CD14-positive monocyte (primary cell): ENCODE measurements around the gene ITPR2. TPM values are rescaled to one million over a fixed set of nuclear protein-coding genes. Genes with fewer than 3 reads are reported as not detected.

ENCODE experiments used
- DNase-seq, 3 donors: peaks; one replicate each; pipeline ENCODE4 v3.0.0-alpha.2; 2011 to 2022
- H2AFZ ChIP-seq: 2 replicates; pipeline ENCODE4 v1.6.0; 2012; ENCODE audit warnings: mild to moderate bottlenecking, low read depth, low read length, inconsistent platforms; ENCODE audit not compliant: insufficient read depth, poor library complexity, severe bottlenecking
- H3K27ac ChIP-seq, 2 donors: 1 replicate in 1 of 2; 2 replicates in 1 of 2; pipeline ENCODE4 v1.5.1; 2012 to 2013; ENCODE audit warnings: low read length in 2 of 2, control low read depth in 1 of 2, inconsistent platforms in 1 of 2, low read depth in 1 of 2, mild to moderate bottlenecking in 1 of 2
- H3K27me3 ChIP-seq, 2 donors: one replicate each; pipeline versions ENCODE4 v1.6.0 to v1.6.1; 2011 to 2013; ENCODE audit warnings: low read length in 2 of 2; ENCODE audit not compliant: control insufficient read depth in 2 of 2, insufficient read depth in 2 of 2
- H3K36me3 ChIP-seq, 2 donors: replicated peaks in 1 of 2; 1 replicate in 1 of 2; 2 replicates in 1 of 2; pipeline versions ENCODE4 v1.5.1 to v1.6.1; 2012 to 2013; ENCODE audit warnings: low read length in 2 of 2, control low read depth in 1 of 2, inconsistent platforms in 1 of 2, mild to moderate bottlenecking in 1 of 2; ENCODE audit not compliant: insufficient read depth in 2 of 2, control insufficient read depth in 1 of 2
- H3K4me1 ChIP-seq, 2 donors: 1 replicate in 1 of 2; 2 replicates in 1 of 2; pipeline versions ENCODE4 v1.5.1 to v1.6.1; 2012 to 2013; ENCODE audit warnings: low read length in 2 of 2, control low read depth in 1 of 2, inconsistent platforms in 1 of 2, mild to moderate bottlenecking in 1 of 2, moderate library complexity in 1 of 2; ENCODE audit not compliant: insufficient read depth in 2 of 2, control insufficient read depth in 1 of 2
- H3K4me2 ChIP-seq: replicated peaks from 2 replicates; pipeline ENCODE3; 2012; ENCODE audit warnings: low read length, moderate library complexity, mild to moderate bottlenecking; ENCODE audit not compliant: poor library complexity, severe bottlenecking; ENCODE audit errors: extremely low read depth
- H3K4me3 ChIP-seq, 3 experiments: fragments of 200-600 bp in 1 of 3; sonication (generic) in 1 of 3; replicated peaks in 1 of 3; 1 replicate in 2 of 3; 2 replicates in 1 of 3; pipeline ENCODE4 v1.5.1; 2011 to 2013; ENCODE audit warnings: low read length in 3 of 3, mild to moderate bottlenecking in 3 of 3, control low read depth in 2 of 3, low read depth in 2 of 3, inconsistent platforms in 1 of 3, moderate library complexity in 1 of 3
- H3K79me2 ChIP-seq: 2 replicates; pipeline ENCODE4 v1.6.0; 2012; ENCODE audit warnings: mild to moderate bottlenecking, control low read depth, inconsistent platforms, low read length, moderate library complexity; ENCODE audit not compliant: insufficient read depth
- H3K9ac ChIP-seq: 2 replicates; pipeline ENCODE4 v1.6.0; 2017; ENCODE audit warnings: low read length, mild to moderate bottlenecking; ENCODE audit not compliant: insufficient read depth, poor library complexity, severe bottlenecking
- H3K9me3 ChIP-seq, 2 donors: replicated peaks in 1 of 2; 1 replicate in 1 of 2; 2 replicates in 1 of 2; pipeline versions ENCODE4 v1.5.1 to v1.6.1; 2012 to 2013; ENCODE audit warnings: low read length in 2 of 2, control low read depth in 1 of 2; ENCODE audit not compliant: control insufficient read depth in 1 of 2, insufficient read depth in 1 of 2
- H4K20me1 ChIP-seq: 2 replicates; pipeline ENCODE4 v1.6.0; 2012; ENCODE audit warnings: mild to moderate bottlenecking, low read length, control low read depth, moderate library complexity; ENCODE audit not compliant: insufficient read depth
- H3K27ac Mint-ChIP-seq, 7 donors: one replicate each; pipeline ENCODE4 v1.8.0; 2020; ENCODE audit warnings: mild to moderate bottlenecking in 7 of 7, mixed read lengths in 7 of 7, moderate library complexity in 6 of 7, inconsistent platforms in 2 of 7
- H3K27me3 Mint-ChIP-seq, 3 donors: one replicate each; pipeline ENCODE4 v1.8.0; 2021 to 2022; ENCODE audit warnings: low read depth in 3 of 3, mild to moderate bottlenecking in 3 of 3, mixed read lengths in 3 of 3, moderate library complexity in 3 of 3, inconsistent platforms in 1 of 3
- H3K36me3 Mint-ChIP-seq, 2 donors: one replicate each; pipeline ENCODE4 v1.8.0; 2020; ENCODE audit warnings: mixed read lengths in 2 of 2, inconsistent platforms in 1 of 2, mild to moderate bottlenecking in 1 of 2
- H3K4me1 Mint-ChIP-seq: one replicate; pipeline ENCODE4 v1.8.0; 2020; ENCODE audit warnings: mild to moderate bottlenecking, mixed read lengths
- H3K4me3 Mint-ChIP-seq, 2 donors: one replicate each; pipeline ENCODE4 v1.8.0; 2020; ENCODE audit warnings: mild to moderate bottlenecking in 2 of 2, mixed read lengths in 2 of 2, moderate library complexity in 1 of 2
- H3K9me3 Mint-ChIP-seq, 7 donors: one replicate each; pipeline ENCODE4 v1.8.0; 2020 to 2022; ENCODE audit warnings: mixed read lengths in 7 of 7, mild to moderate bottlenecking in 6 of 7, moderate library complexity in 6 of 7, inconsistent platforms in 2 of 7
- WGBS: methylation state at CpG from one replicate; pipeline ENCODE4 v1.1.5; 2013; ENCODE audit warnings: missing lambda C conversion rate; ENCODE audit not compliant: insufficient coverage; 5-methylcytosine and 5-hydroxymethylcytosine counted together
- intact Hi-C, 2 donors: fragments of 100-400 bp; cut with micrococcal nuclease; formaldehyde crosslinking; loops; one replicate each; pipeline versions ENCODE4 v1.15.0 to v1.15.1; 2023
- polyA plus RNA-seq, 3 donors: library from polyadenylated mRNA; depleted of rRNA in 1 of 3; unstranded in 2 of 3; stranded (reverse) in 1 of 3; fragments of 300-500 nt in 2 of 3; fragments of >200 nt in 1 of 3; fragmentation: Illumina TruSeq in 2 of 3; gene quantifications; 1 replicate in 2 of 3; 2 replicates in 1 of 3; pipeline ENCODE4 v1.2.3, GENCODE V29; 2012 to 2021
- TF ChIP-seq, protein P1 (sequence below): fragments of 200-600 bp; IDR thresholded peaks from one replicate; pipeline ENCODE4 v1.8.0; 2022; ENCODE audit warnings: antibody characterized with exemption, mild to moderate bottlenecking

Gene ITPR2
- polyA plus RNA-seq, 3 donors = 2.7 to 6.4 (median 5.7) TPM

DNA sequence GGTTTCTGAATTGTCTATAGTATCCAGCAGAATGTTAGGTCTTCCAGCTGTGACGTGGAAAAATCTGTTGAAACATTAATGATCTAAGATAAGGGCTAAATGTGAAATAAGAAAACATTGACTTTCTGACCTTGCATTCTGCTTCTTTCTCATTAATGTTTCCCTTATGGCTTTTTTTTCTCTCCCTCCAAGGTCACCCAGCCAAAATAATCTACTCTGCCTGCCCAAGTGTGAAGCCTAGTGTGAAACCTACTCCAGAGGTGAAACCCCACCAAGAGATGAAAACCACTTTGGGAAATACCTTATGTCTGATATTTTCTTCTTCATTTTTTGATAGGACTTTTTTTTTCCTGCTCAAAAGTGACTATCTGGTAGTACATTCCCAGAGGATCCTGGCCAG is 529.6 kb downstream of the ITPR2 start:
- Mint-ChIP-seq H3K4me3 (no peak overlapping the region), H3K36me3 (no peaks in the 10 kb centered on the region), H3K27me3 (peaks cover 0 to 4% (median 2%) of the 10 kb centered on the region in 3 donors), H3K27ac (no peak overlapping the region), H3K4me1 (peaks cover 15% of the 10 kb centered on the region), H3K9me3 (peaks cover 0 to 4% (median 0%) of the 10 kb centered on the region in 7 donors)
- WGBS = no CpG with 5 or more reads among the region's 1 CpG
- no peak overlapping the region for H3K4me2 ChIP-seq
- H3K27ac ChIP-seq = no peak overlapping the region
- intact Hi-C loops = no loop called here
- H3K27me3 ChIP-seq = no peaks in the 10 kb centered on the region
- H3K4me1 ChIP-seq = peaks cover 13% of the 10 kb centered on the region in 2 donors
- no peaks in the 10 kb centered on the region for H3K79me2 ChIP-seq
- TF ChIP-seq, protein P1, sequence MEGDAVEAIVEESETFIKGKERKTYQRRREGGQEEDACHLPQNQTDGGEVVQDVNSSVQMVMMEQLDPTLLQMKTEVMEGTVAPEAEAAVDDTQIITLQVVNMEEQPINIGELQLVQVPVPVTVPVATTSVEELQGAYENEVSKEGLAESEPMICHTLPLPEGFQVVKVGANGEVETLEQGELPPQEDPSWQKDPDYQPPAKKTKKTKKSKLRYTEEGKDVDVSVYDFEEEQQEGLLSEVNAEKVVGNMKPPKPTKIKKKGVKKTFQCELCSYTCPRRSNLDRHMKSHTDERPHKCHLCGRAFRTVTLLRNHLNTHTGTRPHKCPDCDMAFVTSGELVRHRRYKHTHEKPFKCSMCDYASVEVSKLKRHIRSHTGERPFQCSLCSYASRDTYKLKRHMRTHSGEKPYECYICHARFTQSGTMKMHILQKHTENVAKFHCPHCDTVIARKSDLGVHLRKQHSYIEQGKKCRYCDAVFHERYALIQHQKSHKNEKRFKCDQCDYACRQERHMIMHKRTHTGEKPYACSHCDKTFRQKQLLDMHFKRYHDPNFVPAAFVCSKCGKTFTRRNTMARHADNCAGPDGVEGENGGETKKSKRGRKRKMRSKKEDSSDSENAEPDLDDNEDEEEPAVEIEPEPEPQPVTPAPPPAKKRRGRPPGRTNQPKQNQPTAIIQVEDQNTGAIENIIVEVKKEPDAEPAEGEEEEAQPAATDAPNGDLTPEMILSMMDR = no peak
- no peak overlapping the region for H3K4me3 ChIP-seq
- DNase-seq = no peak
- no peaks in the 10 kb centered on the region for H3K36me3 ChIP-seq
- H4K20me1 ChIP-seq = no peaks in the 10 kb centered on the region
- no peak overlapping the region for H3K9ac ChIP-seq
- H2AFZ ChIP-seq = no peak overlapping the region
- no peaks in the 10 kb centered on the region for H3K9me3 ChIP-seq

DNA sequence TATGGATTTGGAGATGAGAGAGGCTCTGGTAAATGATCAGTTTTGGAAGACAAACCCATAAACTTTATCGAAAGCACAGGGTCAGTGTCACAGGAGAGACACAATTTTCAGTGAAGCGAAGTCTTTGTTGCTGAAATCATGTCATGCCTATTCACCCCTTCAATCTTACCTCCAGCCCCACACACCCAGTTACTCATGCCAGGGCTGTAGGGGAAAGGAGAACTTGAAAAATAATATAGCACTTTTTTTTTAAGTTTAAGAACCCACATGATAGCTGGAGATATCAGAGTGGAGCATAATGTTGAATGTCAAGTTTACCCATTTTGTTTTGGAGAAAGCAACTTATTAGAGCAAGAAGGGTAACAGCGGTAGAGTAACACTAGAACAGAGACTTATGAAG is 530.2 kb downstream of the ITPR2 start:
- WGBS = no CpG with 5 or more reads among the region's 3 CpGs
- Mint-ChIP-seq H3K4me3 (no peak overlapping the region), H3K27me3 (peaks cover 0 to 4% (median 2%) of the 10 kb centered on the region in 3 donors), H3K4me1 (peaks cover 22% of the 10 kb centered on the region), H3K27ac (no peak overlapping the region), H3K9me3 (peaks cover 0 to 4% (median 0%) of the 10 kb centered on the region in 7 donors), H3K36me3 (no peaks in the 10 kb centered on the region)
- Histone ChIP-seq H3K79me2 (no peaks in the 10 kb centered on the region), H4K20me1 (no peaks in the 10 kb centered on the region), H3K9ac (no peak overlapping the region), H3K4me3 (no peak overlapping the region), H2AFZ (no peak overlapping the region), H3K4me2 (no peak overlapping the region), H3K27me3 (no peaks in the 10 kb centered on the region), H3K36me3 (no peaks in the 10 kb centered on the region), H3K9me3 (no peaks in the 10 kb centered on the region), H3K27ac (no peak overlapping the region), H3K4me1 (peaks cover 19 to 20% of the 10 kb centered on the region in 2 donors)
- intact Hi-C loops = no loop called here
- no peak for DNase-seq
- TF ChIP-seq, protein P1 = no peak
